ENCODE data around the gene COA5. TPM values are rescaled to one million over a fixed set of nuclear protein-coding genes. Genes with fewer than 3 reads are reported as not detected.

COA5 gene
- total and polyA plus RNA-seq, 2 experiments from 2014 or later, result 33.3 to 113 TPM

- no peak for TF ChIP-seq ZNF462 (CRISPR knock-in tag; IDR thresholded peaks at IDR 0.05)
- TF ChIP-seq STAT1 (IDR thresholded peaks at IDR 0.05; ENCODE audit: unreplicated experiment), result no peak
- no peak for TF ChIP-seq CREB1 (CRISPR knock-in tag; IDR thresholded peaks at IDR 0.05; ENCODE audit: low read depth)
- no peak for TF ChIP-seq POLR2AphosphoS5 (IDR thresholded peaks at IDR 0.05; ENCODE audit: low read depth)
These were observed 22.9 kb downstream of the COA5 start (continued) for GRCh38 chr2:98585386-98585785.

DNA sequence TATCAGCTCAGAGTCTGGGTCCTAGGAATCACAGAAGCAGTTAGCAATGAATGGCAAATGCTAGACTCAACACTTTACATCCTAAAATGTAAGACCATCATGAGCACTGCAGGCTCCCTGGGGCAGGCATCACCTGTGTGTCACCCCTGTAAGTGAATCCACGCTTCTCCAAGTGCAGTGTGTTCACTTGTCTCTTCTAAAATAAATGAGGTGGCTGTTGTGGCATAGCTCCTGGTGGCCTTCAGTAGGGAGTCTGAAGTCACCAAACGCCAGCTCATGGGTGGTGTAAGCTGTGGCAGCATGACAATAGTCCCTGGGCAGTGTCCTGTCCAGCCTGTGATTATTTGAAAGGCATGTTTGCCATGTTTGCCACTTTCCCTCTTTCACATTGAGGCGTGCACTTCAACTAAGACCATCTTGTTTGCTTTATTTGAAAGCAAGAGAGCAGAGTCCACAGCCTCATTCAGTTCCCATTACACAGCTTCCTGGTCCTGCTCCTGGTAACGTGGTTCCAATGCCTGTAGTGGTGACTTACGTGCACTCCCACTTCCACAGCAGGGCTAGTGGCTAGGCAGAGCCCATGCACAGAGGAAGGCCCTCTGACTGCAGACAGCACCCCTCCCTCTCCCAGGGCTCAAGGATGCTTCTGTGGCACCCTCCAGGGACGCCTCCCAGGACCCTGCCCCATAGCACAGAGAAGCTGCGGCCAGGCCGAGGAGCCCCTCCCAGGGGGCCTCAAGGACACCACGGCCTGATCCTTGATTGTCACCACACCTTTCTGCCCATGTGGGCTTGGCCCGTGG lies 24.3 kb downstream of the COA5 start:
- Mint-ChIP-seq H3K36me3 (ENCODE audit: low read depth) (peaks cover 9% of the 10 kb centered on the region), H3K9me3 (no peaks in the 10 kb centered on the region), H3K27me3 (ENCODE audit: insufficient read depth, low read depth, poor library complexity) (no peaks in the 10 kb centered on the region), H3K4me1 (no peaks in the 10 kb centered on the region; the same call in 2 of the 3 replicates), H3K4me3 (no peak overlapping the region), H3K27ac (no peak overlapping the region)
- H3K79me2 ChIP-seq (replicated peaks; ENCODE audit: insufficient read depth), result no peaks in the 10 kb centered on the region
- H3K4me2 ChIP-seq, result no peak overlapping the region
- H3K9me2 ChIP-seq (ENCODE audit: insufficient read depth), result no peaks in the 10 kb centered on the region
- H4K20me1 ChIP-seq (replicated peaks; ENCODE audit: insufficient read depth), result no peaks in the 10 kb centered on the region; the same call in 1 of the 2 replicates
- no peak for DNase-seq (ENCODE audit: low spot score)
- H3K4me3 ChIP-seq, result no peak overlapping the region
- no peak overlapping the region for H3K27ac ChIP-seq (ENCODE audit: low read depth)
- H3K4me1 ChIP-seq (ENCODE audit: insufficient read depth), result no peaks in the 10 kb centered on the region
- ATAC-seq, result no peak
- TF ChIP-seq EZH2phosphoT487 (IDR thresholded peaks at IDR 0.05; ENCODE audit: unreplicated experiment) (no peak), ZNF114 (CRISPR knock-in tag; IDR thresholded peaks at IDR 0.05) (no peak), CTCF (conservative IDR thresholded peaks at IDR 0.05; ENCODE audit: low read depth in 2 of 2) (no peak), EZH2 (IDR thresholded peaks at IDR 0.05; ENCODE audit: low read depth, unreplicated experiment) (no peak), STAT1 (IDR thresholded peaks at IDR 0.05; ENCODE audit: unreplicated experiment) (no peak), POLR2AphosphoS5 (IDR thresholded peaks at IDR 0.05; ENCODE audit: low read depth) (no peak), ZNF331 (CRISPR knock-in tag; IDR thresholded peaks at IDR 0.05; ENCODE audit: low read depth) (no peak)
- H3K36me3 ChIP-seq (ENCODE audit: insufficient read depth), result 0 out of 2 replicates have a peak, but pooled peaks cover 4% of the 10 kb centered on the region
- no peak overlapping the region for H2AFZ ChIP-seq
- no peaks in the 10 kb centered on the region for H3F3A ChIP-seq (replicated peaks; ENCODE audit: low read depth)
- no peaks in the 10 kb centered on the region for H3K27me3 ChIP-seq (ENCODE audit: insufficient read depth)
